Brain microvascular endothelial cell (primary cell): ENCODE results near the gene WSCD2.

ENCODE experiments used
- DNase-seq: peaks from one replicate; pipeline ENCODE4 v3.0.0-alpha.2; 2020
- H3K27ac ChIP-seq: fragments of 250-450 bp; sonication (Bioruptor Pico); 2 replicates; pipeline ENCODE4 v1.5.1; 2020; ENCODE audit warnings: mild to moderate bottlenecking, moderate library complexity
- H3K27me3 ChIP-seq: fragments of 250-450 bp; sonication (Bioruptor Pico); replicated peaks from 2 replicates; pipeline ENCODE4 v1.5.1; 2020; ENCODE audit warnings: mild to moderate bottlenecking
- H3K36me3 ChIP-seq: fragments of 250-450 bp; sonication (Bioruptor Pico); replicated peaks from 2 replicates; pipeline ENCODE4 v1.5.1; 2020; ENCODE audit warnings: mild to moderate bottlenecking
- H3K4me3 ChIP-seq: 2 replicates; pipeline ENCODE4 v1.5.1; 2011; ENCODE audit warnings: low read depth, mild to moderate bottlenecking, control low read depth, low read length, moderate library complexity
- CTCF ChIP-seq: IDR thresholded peaks from 2 replicates; pipeline ENCODE4 v1.5.1; 2011; ENCODE audit warnings: low read depth, mild to moderate bottlenecking, moderate library complexity, low read length, control low read depth, inconsistent platforms; ENCODE audit errors: missing control alignments
- in situ Hi-C: cut with HindIII; loops from 2 replicates; pipeline ENCODE4 v1.10.0; 2017; ENCODE audit warnings: low sequenced_read_pairs, low pct_ligation_motif_present

WSCD2 gene

GRCh38 chr12:108193493-108193892, 64.4 kb downstream of the WSCD2 start:
- in situ Hi-C loops, result no loop called here
- no peak for TF ChIP-seq CTCF
- H3K27me3 ChIP-seq, result no peaks in the 10 kb centered on the region
- no peak for DNase-seq
- no peak overlapping the region for H3K27ac ChIP-seq
- no peak overlapping the region for H3K4me3 ChIP-seq
- H3K36me3 ChIP-seq, result no peaks in the 10 kb centered on the region

- H3K4me3 ChIP-seq, result no peak overlapping the region
- H3K27me3 ChIP-seq, result no peaks in the 10 kb centered on the region
- no peaks in the 10 kb centered on the region for H3K36me3 ChIP-seq
- in situ Hi-C loops, result no loop called here
- peak; percentile 5 for DNase-seq
- TF ChIP-seq CTCF, result peak; percentile 59
- H3K27ac ChIP-seq, result no peak overlapping the region
Observed at GRCh38 chr12:108193917-108194316, 64.8 kb downstream of the WSCD2 start.

GRCh38 chr12:108194585-108194984, 65.5 kb downstream of the WSCD2 start:
- Histone ChIP-seq H3K27me3 (no peaks in the 10 kb centered on the region), H3K27ac (no peak overlapping the region), H3K36me3 (no peaks in the 10 kb centered on the region), H3K4me3 (no peak overlapping the region)
- no peak for TF ChIP-seq CTCF
- in situ Hi-C loops, result no loop called here
- DNase-seq, result no peak

- DNase-seq, result no peak
- in situ Hi-C loops, result no loop called here
- H3K27ac ChIP-seq, result no peak overlapping the region
- no peak for TF ChIP-seq CTCF
- H3K36me3 ChIP-seq, result no peaks in the 10 kb centered on the region
- no peak overlapping the region for H3K4me3 ChIP-seq
- no peaks in the 10 kb centered on the region for H3K27me3 ChIP-seq
Observed at GRCh38 chr12:108196319-108196718, 67.2 kb downstream of the WSCD2 start.

GRCh38 chr12:108196921-108197320, 67.8 kb downstream of the WSCD2 start:
- Histone ChIP-seq H3K27ac (no peak overlapping the region), H3K36me3 (no peaks in the 10 kb centered on the region), H3K27me3 (no peaks in the 10 kb centered on the region), H3K4me3 (no peak overlapping the region)
- no peak for TF ChIP-seq CTCF
- in situ Hi-C loops, result no loop called here
- no peak for DNase-seq

- in situ Hi-C loops, result no loop called here
- no peak overlapping the region for H3K4me3 ChIP-seq
- H3K27ac ChIP-seq, result no peak overlapping the region
- no peak for TF ChIP-seq CTCF
- DNase-seq, result no peak
- no peaks in the 10 kb centered on the region for H3K27me3 ChIP-seq
- no peaks in the 10 kb centered on the region for H3K36me3 ChIP-seq
Observed at GRCh38 chr12:108198043-108198442, 69.0 kb downstream of the WSCD2 start.
